Hematopoietic multipotent progenitor cell treated with erythropoietin and hydrocortisone succinate and interleukin-3 and kit ligand, for 8 days (in vitro differentiated cells): ENCODE measurements around the gene PTPN2.
"Not testable (repeated sequence)": the region's sequence is repeated elsewhere in the genome, so short reads cannot be mapped to it uniquely, and the experiment has no call there.

Experiments
- DNase-seq: peaks from one replicate; pipeline ENCODE4 v3.0.0-alpha.2; 2015

Gene PTPN2

DNA sequence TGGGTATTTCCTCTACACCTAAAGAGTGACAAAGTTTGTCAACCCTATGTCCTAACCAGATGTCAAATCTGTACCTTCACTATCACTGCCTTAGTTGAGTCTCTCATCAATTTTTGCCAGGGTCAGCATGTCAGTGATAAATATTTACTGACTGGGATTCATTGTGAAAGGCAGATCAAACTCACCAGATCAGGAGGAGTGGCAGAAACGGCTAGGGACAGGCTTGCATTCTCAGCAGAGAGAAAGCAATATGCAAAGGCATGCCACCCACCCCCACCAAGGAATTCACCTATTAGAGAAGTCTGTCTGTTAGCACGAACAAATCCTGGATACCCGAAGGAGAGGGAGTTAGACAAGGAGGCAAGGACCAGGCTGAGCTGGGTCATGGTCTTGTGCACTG lies 62.6 kb downstream of the PTPN2 start:
- DNase-seq: no peak

DNA sequence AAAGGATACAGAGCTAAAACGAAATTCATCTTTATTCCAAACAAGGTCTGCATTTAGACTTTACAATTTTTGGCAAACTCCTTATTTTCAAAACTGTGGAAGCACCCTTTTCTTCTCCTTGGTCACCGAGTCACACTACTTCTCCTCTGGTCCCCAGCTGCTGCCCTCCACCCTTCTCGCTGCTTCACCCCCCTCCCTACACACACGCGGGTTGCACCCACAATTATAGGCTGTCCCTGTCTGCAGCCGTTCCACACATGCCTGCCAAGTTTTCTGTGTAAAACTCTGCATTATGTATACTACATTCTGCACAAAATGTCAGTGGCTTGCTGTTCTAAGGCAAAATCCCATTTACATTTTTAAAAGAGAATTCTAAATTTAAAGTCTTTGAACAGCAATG lies 63.5 kb downstream of the PTPN2 start:
- DNase-seq: no peak

DNA sequence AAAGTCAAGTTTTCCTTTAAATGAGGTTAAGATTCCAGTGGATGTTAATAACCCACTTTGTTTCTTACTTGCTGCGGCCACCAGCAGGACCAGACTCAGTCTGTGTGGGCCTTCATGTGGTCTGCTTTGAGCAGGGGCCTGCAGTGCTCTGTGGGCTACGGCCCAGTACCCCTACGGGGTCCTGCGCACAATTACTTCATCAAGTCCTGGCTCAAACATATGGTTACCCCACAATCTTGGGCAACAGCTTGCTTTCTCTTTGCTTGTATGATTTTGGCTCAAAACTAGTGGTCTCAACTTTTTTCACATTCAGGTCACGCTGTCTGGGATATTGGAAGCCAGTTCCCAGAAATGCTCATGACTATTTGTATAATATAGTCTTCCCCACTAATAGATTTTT lies 64.2 kb downstream of the PTPN2 start:
- no peak for DNase-seq

DNA sequence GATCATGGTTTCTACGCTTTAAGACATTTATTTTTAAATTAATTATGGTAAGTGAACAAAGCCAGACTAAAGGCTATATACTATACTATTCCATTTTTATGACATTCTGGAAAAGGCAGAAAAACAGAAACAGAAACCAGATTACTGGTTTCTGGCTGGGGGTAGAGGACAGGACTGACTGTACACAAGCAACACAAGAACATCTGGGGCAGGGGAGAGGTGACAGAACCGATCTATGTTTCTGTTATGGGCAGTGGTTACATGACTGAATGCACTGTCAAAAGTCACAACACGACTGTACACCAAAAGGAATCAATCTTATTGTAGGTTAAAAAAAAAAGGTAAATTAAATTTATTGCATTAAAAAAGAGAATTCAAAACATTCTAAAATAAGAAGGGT lies 64.7 kb downstream of the PTPN2 start:
- no peak for DNase-seq

DNA sequence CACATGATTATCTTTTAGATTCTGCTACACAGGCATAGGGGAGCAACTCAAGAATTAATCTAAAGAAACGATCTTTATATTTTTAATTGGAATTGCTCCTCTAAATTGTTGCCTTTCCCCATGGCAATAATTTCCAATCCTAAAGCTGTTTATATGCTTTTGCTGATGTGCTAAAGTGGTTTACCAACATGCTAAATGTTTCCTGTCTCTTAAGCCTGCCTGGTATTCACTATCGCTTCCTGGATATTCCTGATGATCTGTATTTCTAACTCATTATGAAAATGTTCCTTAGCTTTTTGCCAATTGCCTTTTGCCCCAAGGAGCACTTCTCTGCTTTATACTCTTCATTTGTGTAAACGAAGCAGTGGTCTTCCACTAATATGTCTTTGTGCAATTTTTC lies 65.8 kb downstream of the PTPN2 start:
- DNase-seq: no peak

DNA sequence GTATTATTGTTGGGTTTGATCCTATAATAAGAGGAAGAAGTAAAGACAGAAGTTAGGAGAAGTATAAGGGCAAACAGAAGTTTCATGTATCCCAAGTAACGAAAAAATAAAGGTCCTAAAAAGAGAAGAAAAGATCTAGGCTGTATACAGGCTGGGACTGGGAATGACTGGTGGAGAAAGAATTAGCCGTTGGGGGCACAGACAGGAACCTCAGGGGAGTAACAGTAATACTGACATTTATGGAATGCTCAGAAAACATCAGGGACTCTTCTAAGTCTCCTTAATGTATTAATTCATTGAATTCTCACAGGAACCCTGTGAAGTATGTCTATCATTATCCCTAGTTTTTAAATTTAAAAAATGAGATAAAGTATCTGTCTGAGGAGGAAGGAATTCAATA lies 67.6 kb downstream of the PTPN2 start:
- DNase-seq: no peak

DNA sequence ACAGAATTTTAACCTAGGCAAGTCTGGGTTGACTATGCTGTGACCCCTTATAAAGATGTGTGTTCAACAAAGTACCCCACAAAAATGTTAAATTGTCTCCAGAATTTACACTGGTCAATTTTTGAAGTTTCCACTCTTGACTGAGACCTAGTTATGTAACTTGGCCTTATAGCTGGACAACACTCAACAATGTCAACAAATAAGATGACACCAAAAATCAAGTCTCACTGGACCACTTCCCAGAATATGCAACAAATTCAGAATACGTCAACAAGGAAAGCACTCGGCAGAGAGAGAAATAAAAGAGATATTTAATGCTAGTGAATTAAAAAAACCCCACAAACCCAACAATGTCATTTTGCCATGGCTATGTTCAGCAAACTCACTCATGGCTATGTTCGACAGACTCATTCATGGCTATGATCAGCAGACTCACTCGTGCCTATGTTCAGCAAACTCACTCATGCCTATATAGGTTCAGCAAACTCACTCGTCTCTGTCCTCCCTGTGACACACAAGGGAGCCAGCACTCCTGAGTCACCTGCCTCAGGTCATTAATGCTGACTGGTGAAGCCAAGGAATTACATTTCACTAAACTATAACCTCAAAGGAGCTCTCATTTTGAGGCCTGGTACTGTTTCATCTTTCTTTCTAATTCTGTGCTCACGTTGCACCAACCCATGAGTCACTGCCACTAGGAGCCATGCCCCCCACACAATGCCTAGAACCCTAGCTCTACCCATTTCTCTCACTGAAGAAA lies 72.7 kb downstream of the PTPN2 start:
- DNase-seq: no peak

DNA sequence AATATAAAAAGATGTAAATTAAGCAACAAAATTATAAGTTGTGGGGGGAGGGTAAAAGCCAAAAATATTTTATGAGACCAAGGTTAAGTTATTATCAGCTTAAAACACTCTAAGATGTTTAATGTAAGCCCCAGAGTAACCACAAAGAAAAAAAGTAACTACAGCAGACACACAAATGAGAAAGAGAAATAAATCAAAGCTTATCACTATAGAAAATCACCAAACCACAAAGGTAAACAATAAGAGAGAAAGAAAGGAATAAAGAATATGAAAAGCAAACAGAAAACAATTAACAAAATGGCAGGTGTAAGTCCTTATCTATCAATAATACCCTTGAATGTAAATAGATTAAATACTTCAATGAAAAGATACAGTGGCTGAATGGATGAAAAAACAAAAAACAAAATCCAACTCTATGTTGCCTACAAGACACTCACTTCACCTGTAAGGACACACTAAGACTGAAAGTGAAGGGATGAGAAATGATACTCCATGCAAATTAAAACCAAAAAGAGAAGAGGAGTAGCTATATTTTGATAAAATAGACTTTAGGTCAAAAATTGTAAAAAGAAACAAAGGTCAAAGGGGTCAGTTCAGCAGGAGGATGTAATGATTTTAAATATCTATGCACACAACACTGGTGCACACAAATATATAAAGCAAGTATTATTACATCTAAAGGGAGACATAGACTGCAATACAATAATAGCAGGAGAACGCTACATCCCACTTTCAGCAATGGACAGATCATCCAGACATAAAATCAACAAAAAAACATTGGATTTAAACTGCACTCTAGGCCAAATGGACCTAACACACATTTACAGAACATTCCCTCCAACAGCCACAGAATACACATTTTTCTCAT lies 80.7 kb downstream of the PTPN2 start:
- no peak for DNase-seq

DNA sequence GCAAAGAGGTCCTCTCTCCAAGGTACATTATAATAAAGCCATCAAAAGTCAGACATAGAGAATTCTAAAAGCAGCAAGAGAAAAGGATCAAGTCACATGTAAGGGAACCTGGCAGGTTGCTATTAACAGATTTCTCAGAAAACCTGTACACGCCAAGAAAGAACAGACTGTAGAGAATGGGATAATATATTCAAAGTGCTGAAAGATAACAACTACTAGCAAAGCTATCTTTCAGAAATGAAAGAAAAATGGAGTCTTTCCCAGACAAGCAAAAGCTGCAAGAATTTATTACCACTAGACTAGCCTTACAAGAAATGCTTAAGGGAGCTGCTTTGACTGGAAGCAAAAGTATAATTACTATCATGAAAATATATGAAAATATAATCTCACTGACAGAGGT lies 81.5 kb downstream of the PTPN2 start:
- no peak for DNase-seq

DNA sequence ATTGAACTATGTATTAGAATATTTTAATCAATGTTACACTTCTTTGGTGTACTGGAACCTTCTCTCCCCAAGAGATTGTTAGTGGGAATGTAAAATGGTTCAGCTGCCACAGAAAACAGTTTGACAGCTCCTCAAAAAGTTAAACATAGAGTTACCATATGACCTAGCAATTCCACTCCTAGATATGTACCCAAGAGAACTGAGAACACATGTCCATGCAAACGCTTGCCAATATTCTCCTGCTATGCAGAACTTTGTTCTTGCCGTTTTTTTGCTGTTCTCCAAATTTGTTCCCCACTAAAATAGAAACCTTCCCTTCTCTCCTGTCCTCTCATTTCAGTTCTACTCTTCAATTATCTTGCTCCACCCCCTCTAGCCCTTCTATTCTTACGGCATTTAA lies 87.6 kb downstream of the PTPN2 start:
- DNase-seq: no peak

DNA sequence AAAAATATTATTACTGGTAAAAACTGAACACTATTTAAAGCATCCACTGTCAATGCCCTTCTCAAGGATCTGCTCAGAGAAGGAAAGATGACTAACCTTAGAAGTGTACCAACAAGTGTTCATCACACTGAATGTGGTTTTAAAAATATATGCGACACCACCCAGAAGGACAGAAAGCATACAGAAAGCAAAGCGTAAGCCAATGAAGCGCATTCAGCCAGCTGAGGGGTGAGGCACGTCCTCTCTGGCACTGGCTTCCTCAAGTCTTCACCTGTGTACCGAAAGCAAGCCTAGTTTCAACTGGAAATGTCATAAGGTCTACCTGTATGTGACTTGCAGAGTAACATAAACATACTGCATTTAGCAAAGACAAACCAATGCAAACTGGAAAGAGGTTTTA lies 92.4 kb downstream of the PTPN2 start:
- no peak for DNase-seq

DNA sequence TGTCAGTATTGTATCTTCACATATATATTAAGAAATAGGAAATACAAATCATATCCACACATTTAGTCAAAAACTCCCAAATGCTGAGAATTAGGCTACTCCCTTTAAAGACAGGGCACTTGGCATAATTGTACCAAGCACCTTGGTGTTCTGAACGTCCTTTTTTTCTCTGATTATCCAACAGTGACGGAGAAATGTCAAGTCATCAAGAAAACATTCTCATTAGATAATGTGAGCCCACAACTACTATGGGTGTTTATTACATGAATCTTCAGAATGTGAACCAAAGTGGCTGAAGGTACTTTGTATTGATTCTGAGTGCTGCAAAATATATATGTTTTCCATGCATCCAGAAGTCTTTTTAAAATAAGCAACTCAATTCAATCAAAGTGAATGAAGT lies 97.4 kb downstream of the PTPN2 start:
- no peak for DNase-seq

DNA sequence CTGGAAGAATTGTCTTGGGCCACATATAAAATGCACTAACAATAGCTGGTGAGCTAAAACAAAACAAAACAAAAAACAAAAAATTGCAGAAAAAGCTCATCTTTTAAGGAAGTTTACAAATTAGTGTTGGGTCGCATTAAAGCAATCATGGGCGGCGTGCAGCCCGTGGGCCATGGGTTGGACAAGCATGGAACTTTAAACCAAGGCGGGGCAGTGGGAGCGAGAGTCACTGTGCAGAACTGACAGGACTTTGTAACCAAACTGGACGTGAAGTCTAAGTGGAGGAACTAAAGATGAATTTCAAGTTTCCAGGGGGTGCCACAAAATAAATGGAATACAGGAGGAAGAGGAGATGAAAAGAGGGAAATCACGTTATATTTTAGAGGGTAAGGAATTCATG lies 100.5 kb downstream of the PTPN2 start:
- no peak for DNase-seq

DNA sequence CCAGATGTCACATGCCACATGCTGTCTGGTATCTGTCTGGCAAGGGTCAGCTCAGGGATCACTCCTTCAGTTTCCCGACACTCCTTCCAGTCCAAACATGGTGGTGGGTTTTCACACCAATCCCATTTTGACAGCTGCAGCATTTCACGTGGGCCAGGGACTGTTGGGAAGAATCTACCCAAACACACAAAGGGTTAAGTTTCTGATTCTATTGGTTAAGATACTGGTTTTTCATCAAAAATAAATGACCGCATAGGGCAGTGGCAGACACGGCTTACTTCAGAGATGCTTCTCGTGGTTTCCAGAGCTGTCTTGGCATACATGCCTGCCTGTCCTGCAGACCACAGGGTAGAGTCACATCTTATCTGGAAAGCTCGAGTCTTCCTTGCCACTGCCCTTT lies 101.5 kb downstream of the PTPN2 start:
- no peak for DNase-seq

DNA sequence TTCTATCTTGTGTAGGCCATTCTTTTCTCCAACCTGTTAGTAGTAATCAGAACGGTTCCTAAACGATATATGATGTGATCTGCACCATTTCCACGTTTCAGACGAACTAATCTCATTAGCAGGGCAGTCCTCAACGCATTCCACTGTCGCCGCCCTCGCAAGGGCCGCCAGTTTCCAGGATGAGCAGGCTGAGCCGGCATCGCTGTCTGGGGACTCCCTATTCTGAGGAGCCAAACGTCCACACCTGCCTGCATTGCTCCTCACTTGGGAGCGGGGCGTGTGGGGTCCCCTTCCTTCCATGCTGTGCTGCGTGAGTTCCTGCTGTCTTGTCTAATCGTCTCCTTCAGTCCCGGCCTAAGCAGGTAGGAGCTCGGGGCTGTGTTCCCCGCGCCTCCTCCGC lies 104.6 kb downstream of the PTPN2 start:
- no peak for DNase-seq

DNA sequence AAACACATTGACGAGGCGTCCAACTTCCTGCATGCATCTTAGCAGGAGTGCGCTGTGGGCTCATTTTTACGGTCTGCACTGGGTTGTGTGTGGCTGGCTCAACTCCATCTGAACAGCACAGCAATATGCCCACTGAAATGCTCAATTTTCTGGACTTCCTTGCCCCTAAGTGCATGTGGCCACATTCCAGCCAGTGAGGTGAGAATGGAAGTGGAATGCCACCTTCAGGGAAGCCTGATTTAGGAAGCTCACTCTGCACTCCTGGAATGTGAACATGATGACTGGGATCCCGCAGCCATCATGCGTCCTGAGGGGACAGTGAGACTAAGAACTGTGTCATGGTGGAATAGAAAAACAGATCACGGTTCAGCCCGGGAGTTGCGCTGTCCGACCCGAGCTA lies 105.0 kb downstream of the PTPN2 start:
- DNase-seq: no peak

DNA sequence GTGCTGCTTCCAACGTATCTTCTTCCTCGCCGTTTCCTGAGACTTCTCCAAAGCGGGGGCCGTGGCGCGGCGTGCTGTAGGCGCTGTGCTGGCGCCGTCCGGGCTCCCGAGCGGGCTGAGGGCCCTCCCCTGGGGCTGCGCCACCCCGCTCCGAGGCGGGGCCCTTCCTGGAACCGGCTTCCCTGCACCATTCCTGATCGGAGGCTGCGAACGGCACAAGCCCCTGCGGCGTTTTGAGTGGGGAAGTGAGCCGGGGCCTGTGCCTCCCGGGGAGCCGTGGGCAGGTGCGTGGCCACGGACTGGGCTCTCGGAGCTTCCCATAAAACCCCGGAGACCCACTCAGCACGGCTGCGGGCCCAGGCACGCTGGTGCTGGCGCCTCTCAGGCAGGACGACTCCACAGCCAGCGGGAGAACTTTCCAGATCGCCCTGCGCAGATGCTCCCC lies 106.5 kb downstream of the PTPN2 start:
- DNase-seq: no peak

DNA sequence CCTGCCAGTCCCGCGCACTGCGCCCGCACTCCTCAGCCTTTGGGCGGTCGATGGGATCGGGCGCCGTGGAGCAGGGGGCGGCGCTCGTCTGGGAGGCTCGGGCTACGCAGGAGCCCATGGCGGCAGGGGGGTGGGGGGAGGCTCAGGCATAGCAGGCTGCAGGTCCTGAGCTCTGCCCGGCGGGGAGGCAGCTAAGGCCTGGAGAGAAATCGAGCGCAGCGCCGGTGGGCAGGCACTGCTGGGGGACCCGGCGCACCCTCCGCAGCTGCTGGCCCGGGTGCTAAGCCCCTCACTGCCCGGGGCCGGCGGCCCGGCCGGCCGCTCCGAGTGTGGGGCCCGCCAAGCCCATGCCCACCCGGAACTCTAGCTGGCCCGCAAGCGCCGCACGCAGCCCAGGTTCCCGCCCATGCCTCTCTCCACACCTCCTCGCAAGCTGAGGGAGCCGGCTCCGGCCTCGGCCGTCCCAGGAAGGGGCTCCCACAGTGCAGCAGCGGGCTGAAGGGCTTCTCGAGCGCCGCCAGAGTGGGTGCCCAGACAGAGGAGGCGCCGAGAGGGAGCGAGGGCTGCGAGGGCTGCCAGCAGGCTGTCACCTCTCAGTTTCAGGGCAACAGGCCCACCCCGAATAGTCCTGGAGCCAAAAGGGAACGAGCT lies 107.1 kb downstream of the PTPN2 start:
- DNase-seq: no peak

DNA sequence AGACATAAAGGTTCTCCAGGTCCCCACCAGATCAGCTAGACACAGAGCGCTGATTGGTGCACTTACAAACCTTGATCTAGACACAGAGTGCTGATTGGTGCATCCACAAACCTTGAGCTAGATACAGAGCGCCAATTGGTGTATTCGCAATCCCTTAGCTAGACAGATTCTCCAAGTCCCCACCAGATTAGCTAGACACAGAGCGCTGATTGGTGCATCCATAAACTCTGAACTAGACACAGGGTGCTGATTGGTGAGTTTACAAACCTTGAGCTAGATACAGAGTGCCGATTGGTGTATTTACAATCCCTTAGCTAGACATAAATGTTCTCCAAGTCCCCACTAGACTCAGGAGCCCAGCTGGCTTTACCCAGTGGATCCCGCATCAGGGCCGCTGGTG lies 107.6 kb downstream of the PTPN2 start:
- not testable (repeated sequence) for DNase-seq

DNA sequence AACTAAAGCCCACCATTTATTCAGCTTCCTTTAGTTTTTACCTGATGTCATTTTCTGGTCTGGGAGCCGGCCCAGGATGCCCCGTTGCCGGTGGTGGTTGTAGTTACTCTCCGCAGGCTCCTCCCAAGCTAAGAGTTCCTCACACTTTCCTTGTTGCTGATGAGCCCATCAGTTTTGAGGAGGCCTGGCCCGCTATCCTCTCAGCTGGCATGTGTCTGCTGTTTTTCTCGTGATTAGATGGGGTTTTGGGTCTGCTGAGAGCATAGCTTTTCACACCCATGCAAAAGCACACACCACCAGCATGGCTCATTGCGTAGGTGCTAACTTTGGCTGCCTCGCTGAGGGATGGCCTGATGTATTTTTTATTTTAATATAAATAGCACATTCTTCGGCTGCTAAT lies 109.1 kb downstream of the PTPN2 start:
- no peak for DNase-seq

DNA sequence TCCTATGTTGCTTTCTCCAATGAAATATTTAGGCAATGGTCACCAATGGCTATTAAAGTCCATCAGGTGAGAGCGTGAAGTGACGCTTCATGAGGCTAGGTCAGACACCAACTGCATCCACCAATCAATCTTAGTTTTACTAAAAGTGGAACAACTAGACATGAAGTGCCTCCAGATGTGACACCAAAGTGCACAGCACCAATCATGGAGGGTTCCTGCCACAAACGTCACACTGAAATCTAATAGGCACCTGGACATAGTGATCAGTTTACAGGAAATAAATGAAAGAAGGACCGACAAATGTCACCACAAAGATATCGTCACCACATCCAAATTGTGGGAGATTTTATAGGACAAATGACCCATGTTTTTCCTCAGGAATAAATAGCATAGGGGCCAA lies 110.7 kb downstream of the PTPN2 start:
- DNase-seq: no peak

DNA sequence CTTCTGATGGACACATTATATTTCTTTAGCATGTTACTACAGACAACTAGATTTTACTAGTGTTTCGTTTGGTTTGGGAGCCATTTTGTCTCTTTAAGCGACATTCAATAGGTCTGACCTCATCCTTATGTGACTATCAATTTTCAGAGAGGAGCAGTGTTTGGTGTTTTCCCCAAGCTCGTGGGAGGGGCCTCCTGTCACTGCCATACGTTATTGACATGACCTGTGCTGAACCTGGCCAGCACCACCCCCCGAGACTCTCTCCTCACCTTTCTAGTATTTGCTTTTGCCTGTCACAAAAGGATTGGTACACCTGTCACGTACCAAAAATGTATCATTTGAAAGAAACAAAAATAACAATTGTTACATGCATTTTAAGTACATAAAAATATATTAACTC lies 111.9 kb downstream of the PTPN2 start:
- no peak for DNase-seq

DNA sequence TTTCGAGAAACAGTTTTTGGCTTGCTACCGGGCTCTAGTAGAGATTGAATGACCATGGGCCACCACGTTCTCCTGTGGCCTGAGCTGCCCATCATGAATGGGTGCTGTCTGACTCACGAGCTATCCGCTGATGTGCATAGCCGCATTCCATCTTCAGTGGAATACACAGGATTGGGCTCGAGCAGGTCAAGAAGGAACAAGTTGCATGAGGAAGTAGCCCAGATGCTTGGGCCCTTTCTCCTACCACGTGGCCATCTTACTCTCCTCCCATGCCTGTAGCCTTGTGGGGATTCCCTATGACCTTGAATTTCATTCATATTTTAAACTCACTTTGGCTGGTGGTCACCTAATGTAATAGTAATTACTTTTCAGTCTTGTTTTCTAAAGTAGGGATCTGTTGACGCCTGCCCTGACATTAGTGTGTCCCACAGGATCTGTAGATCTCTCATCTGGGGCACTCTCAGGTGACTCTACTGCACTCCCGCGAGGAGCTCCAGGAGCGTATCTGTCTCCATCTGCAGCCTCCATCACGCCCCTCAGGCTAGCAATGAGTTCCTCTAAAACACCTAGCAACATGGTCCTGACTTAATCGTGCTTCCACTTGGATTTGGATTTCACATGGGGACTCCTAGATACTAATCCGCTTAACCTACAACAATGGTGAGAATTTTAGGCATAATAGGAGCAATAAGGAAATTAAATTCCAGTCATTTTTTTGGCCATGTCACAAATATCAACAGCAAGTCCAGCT lies 113.4 kb downstream of the PTPN2 start:
- no peak for DNase-seq
